Gastroesophageal sphincter (tissue), 4 donors: ENCODE measurements around the gene R3HDM2. TPM values are rescaled to one million over a fixed set of nuclear protein-coding genes. Genes with fewer than 3 reads are reported as not detected.

Experiments
- ATAC-seq: fragments of 150-250 bp; one replicate; pipeline ENCODE4 v1.9.1; 2016; ENCODE audit warnings: mild to moderate bottlenecking, moderate library complexity
- H3K27ac ChIP-seq, 4 donors: fragments of 200-600 bp; sonication (generic) in 3 of 4; 1 replicate in 3 of 4; 2 replicates in 1 of 4; pipeline ENCODE4 v1.5.1; 2016 to 2019
- H3K27me3 ChIP-seq: fragments of 200-600 bp; sonication (generic); one replicate; pipeline ENCODE4 v1.5.1; 2019
- H3K36me3 ChIP-seq, 2 donors: fragments of 200-600 bp; sonication (generic); one replicate each; pipeline ENCODE4 v1.5.1; 2019; ENCODE audit warnings: control low read depth in 1 of 2
- H3K4me1 ChIP-seq, 3 donors: fragments of 200-600 bp; sonication (generic); 1 replicate in 2 of 3; 2 replicates in 1 of 3; pipeline ENCODE4 v1.5.1; 2016 to 2019; ENCODE audit warnings: control low read depth in 2 of 3
- H3K4me3 ChIP-seq, 2 donors: fragments of 200-600 bp; sonication (generic); one replicate each; pipeline ENCODE4 v1.5.1; 2019; ENCODE audit warnings: mild to moderate bottlenecking in 1 of 2, moderate library complexity in 1 of 2
- H3K9me3 ChIP-seq, 3 donors: fragments of 200-600 bp; sonication (generic); one replicate each; pipeline ENCODE4 v1.5.1; 2017 to 2019; ENCODE audit warnings: control low read depth in 2 of 3
- CTCF ChIP-seq, 4 experiments: fragments of 200-600 bp in 2 of 4; fragments of 450-650 bp in 2 of 4; sonication (generic) in 1 of 4; IDR thresholded peaks; one replicate each; pipeline ENCODE4 v1.5.1; 2017 to 2019; ENCODE audit warnings: antibody characterized with exemption in 4 of 4, mild to moderate bottlenecking in 2 of 4, moderate library complexity in 2 of 4
- EP300 ChIP-seq: sonication (generic); formaldehyde crosslinking; IDR thresholded peaks from one replicate; pipeline ENCODE4 v1.6.1; 2017; ENCODE audit warnings: antibody characterized with exemption, mild to moderate bottlenecking
- POLR2A ChIP-seq, 2 donors: fragments of 450-650 bp; IDR thresholded peaks; one replicate each; pipeline ENCODE4 v1.6.1; 2017; ENCODE audit warnings: antibody characterized with exemption in 2 of 2, mild to moderate bottlenecking in 2 of 2, moderate library complexity in 1 of 2
- POLR2AphosphoS5 ChIP-seq: sonication (generic); formaldehyde crosslinking; IDR thresholded peaks from one replicate; pipeline ENCODE4 v1.6.1; 2017; ENCODE audit warnings: antibody characterized with exemption
- whole genome bisulfite sequencing, 2 donors: methylation state at CpG; one replicate each; pipeline ENCODE4 v1.1.5; 2018; ENCODE audit warnings: low coverage in 1 of 2; 5-methylcytosine and 5-hydroxymethylcytosine counted together
- total RNA-seq, 4 donors: library from RNA; depleted of rRNA; stranded (reverse); fragments of >200 nt; gene quantifications; one replicate each; pipeline ENCODE4 v1.1.0, GENCODE V29; 2016

R3HDM2 gene
- total RNA-seq, 4 donors from 2014 or later: 38.0 to 60.1 (median 45.9) TPM

GRCh38 chr12:57470970-57471656, 40.3 kb upstream of the R3HDM2 start:
- TF ChIP-seq POLR2A (IDR thresholded peaks at IDR 0.05): no peak
- no peak for TF ChIP-seq POLR2AphosphoS5
- TF ChIP-seq CTCF (IDR thresholded peaks at IDR 0.05): no peak
- WGBS, 2 donors: 86 to 100% methylated on average over 1 of the region's 4 CpGs
- Histone ChIP-seq H3K27me3 (peaks cover 94% of the 10 kb centered on the region), H3K27ac (no peak overlapping the region), H3K4me1 (peaks cover 0 to 13% (median 7%) of the 10 kb centered on the region in 3 donors), H3K36me3 (no peaks in the 10 kb centered on the region), H3K9me3 (no peaks in the 10 kb centered on the region), H3K4me3 (no peak overlapping the region)
- no peak for ATAC-seq

- TF ChIP-seq POLR2AphosphoS5: no peak
- TF ChIP-seq POLR2A (IDR thresholded peaks at IDR 0.05): no peak
- no peak for TF ChIP-seq EP300
- no peak for TF ChIP-seq CTCF (IDR thresholded peaks at IDR 0.05)
- Histone ChIP-seq H3K4me1 (peaks cover 0 to 6% (median 4%) of the 10 kb centered on the region in 3 donors), H3K4me3 (no peak overlapping the region), H3K27me3 (peaks cover 91% of the 10 kb centered on the region), H3K36me3 (no peaks in the 10 kb centered on the region), H3K27ac (no peak overlapping the region), H3K9me3 (no peaks in the 10 kb centered on the region)
- no peak for ATAC-seq
- 83% methylated on average over 1 of the region's 14 CpGs; no CpG with 5 or more reads in 1 of the 2 donors for WGBS, 2 donors
Observed at GRCh38 chr12:57470286-57470969, 39.6 kb upstream of the R3HDM2 start.

GRCh38 chr12:57469296-57470164, 38.7 kb upstream of the R3HDM2 start:
- no peaks in the 10 kb centered on the region for H3K9me3 ChIP-seq
- WGBS, 2 donors: 96 to 100% methylated on average over 3 of the region's 10 CpGs
- H3K27me3 ChIP-seq: peaks cover 83% of the 10 kb centered on the region
- no peaks in the 10 kb centered on the region for H3K4me1 ChIP-seq
- H3K36me3 ChIP-seq: no peaks in the 10 kb centered on the region
- H3K4me3 ChIP-seq: no peak overlapping the region
- no peak for ATAC-seq
- TF ChIP-seq POLR2AphosphoS5 (no peak), POLR2A (IDR thresholded peaks at IDR 0.05) (no peak), CTCF (IDR thresholded peaks at IDR 0.05) (no peak), EP300 (no peak)
- no peak overlapping the region for H3K27ac ChIP-seq

GRCh38 chr12:57467915-57468314, 37.1 kb upstream of the R3HDM2 start:
- H3K27me3 ChIP-seq: peaks cover 67% of the 10 kb centered on the region
- no peak overlapping the region for H3K27ac ChIP-seq
- WGBS, 2 donors: 80 to 85% methylated on average over 3 to 4 of the region's 11 CpGs
- no peak for TF ChIP-seq EP300
- no peak for ATAC-seq
- no peak overlapping the region for H3K4me3 ChIP-seq
- H3K4me1 ChIP-seq: peaks cover 0 to 3% (median 0%) of the 10 kb centered on the region in 3 donors
- no peaks in the 10 kb centered on the region for H3K9me3 ChIP-seq
- H3K36me3 ChIP-seq: no peaks in the 10 kb centered on the region

- Histone ChIP-seq H3K4me1 (peaks cover 0 to 8% (median 0%) of the 10 kb centered on the region in 3 donors), H3K27me3 (peaks cover 61% of the 10 kb centered on the region), H3K4me3 (no peak overlapping the region), H3K27ac (no peak overlapping the region), H3K36me3 (no peaks in the 10 kb centered on the region), H3K9me3 (no peaks in the 10 kb centered on the region)
- TF ChIP-seq POLR2AphosphoS5: no peak
- no peak for TF ChIP-seq POLR2A (IDR thresholded peaks at IDR 0.05)
- no peak for TF ChIP-seq CTCF (IDR thresholded peaks at IDR 0.05)
- no peak for TF ChIP-seq EP300
- no peak for ATAC-seq
- WGBS, 2 donors: 72 to 84% methylated on average over 3 to 6 of the region's 12 CpGs
Observed at GRCh38 chr12:57467212-57467874, 36.5 kb upstream of the R3HDM2 start.
